Tibial artery (tissue), 4 donors: ENCODE results near the gene IL4I1.
A peak's percentile ranks its signal among the peaks of the same experiment; 100 is the strongest.

Experiments
- DNase-seq, 2 donors: peaks; one replicate each; pipeline ENCODE4 v3.0.0-alpha.2; 2019
- H3K27ac ChIP-seq, 2 donors: fragments of 200-600 bp; sonication (generic) in 1 of 2; 1 replicate in 1 of 2; 2 replicates in 1 of 2; pipeline ENCODE4 v1.5.1; 2018 to 2019; ENCODE audit warnings: mild to moderate bottlenecking in 1 of 2
- H3K27me3 ChIP-seq, 2 donors: fragments of 200-600 bp; sonication (generic) in 1 of 2; one replicate each; pipeline versions ENCODE4 v1.5.1 to v1.6.0; 2016 to 2019
- H3K36me3 ChIP-seq, 3 donors: fragments of 200-600 bp; sonication (generic) in 2 of 3; one replicate each; pipeline ENCODE4 v1.5.1; 2016 to 2019; ENCODE audit warnings: mild to moderate bottlenecking in 2 of 3
- H3K4me1 ChIP-seq, 4 donors: fragments of 200-600 bp; sonication (generic) in 2 of 4; 1 replicate in 3 of 4; 2 replicates in 1 of 4; pipeline ENCODE4 v1.5.1; 2016 to 2019
- H3K4me3 ChIP-seq, 2 donors: fragments of 200-600 bp; sonication (generic) in 1 of 2; 1 replicate in 1 of 2; 2 replicates in 1 of 2; pipeline ENCODE4 v1.5.1; 2018 to 2019; ENCODE audit warnings: mild to moderate bottlenecking in 2 of 2
- H3K9me3 ChIP-seq, 3 donors: fragments of 200-600 bp; sonication (generic) in 1 of 3; one replicate each; pipeline ENCODE4 v1.5.1; 2016 to 2019
- intact Hi-C: fragments of 100-400 bp; cut with DNase I; formaldehyde crosslinking; loops from one replicate; pipeline ENCODE4 v1.15.0; 2023; ENCODE audit warnings: low total_unique reads
- TF ChIP-seq, protein P1 (sequence below), 2 experiments: fragments of 200-600 bp in 1 of 2; fragments of 450-650 bp in 1 of 2; IDR thresholded peaks; one replicate each; pipeline ENCODE4 v1.5.1; 2017 to 2019; ENCODE audit warnings: antibody characterized with exemption in 2 of 2, mild to moderate bottlenecking in 1 of 2, moderate library complexity in 1 of 2

Gene IL4I1

GRCh38 chr19:49855277-49855675 is 41.4 kb downstream of the IL4I1 start:
- H3K36me3 ChIP-seq: peaks cover 39 to 61% (median 54%) of the 10 kb centered on the region in 3 donors
- intact Hi-C loops: no loop called here
- no peak overlapping the region for H3K4me3 ChIP-seq
- peaks cover 0 to 35% (median 22%) of the 10 kb centered on the region in 4 donors for H3K4me1 ChIP-seq
- no peaks in the 10 kb centered on the region for H3K9me3 ChIP-seq
- DNase-seq: no peak
- TF ChIP-seq, protein P1, sequence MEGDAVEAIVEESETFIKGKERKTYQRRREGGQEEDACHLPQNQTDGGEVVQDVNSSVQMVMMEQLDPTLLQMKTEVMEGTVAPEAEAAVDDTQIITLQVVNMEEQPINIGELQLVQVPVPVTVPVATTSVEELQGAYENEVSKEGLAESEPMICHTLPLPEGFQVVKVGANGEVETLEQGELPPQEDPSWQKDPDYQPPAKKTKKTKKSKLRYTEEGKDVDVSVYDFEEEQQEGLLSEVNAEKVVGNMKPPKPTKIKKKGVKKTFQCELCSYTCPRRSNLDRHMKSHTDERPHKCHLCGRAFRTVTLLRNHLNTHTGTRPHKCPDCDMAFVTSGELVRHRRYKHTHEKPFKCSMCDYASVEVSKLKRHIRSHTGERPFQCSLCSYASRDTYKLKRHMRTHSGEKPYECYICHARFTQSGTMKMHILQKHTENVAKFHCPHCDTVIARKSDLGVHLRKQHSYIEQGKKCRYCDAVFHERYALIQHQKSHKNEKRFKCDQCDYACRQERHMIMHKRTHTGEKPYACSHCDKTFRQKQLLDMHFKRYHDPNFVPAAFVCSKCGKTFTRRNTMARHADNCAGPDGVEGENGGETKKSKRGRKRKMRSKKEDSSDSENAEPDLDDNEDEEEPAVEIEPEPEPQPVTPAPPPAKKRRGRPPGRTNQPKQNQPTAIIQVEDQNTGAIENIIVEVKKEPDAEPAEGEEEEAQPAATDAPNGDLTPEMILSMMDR (IDR thresholded peaks at IDR 0.05): no peak
- H3K27me3 ChIP-seq: no peaks in the 10 kb centered on the region
- no peak overlapping the region for H3K27ac ChIP-seq

GRCh38 chr19:49854378-49855263 is 42.1 kb downstream of the IL4I1 start:
- H3K27me3 ChIP-seq: no peaks in the 10 kb centered on the region
- peaks cover 39 to 55% (median 50%) of the 10 kb centered on the region in 3 donors for H3K36me3 ChIP-seq
- intact Hi-C loops: no loop called here
- H3K9me3 ChIP-seq: no peaks in the 10 kb centered on the region
- peak in 1 of 2 donors; percentile 66 for DNase-seq
- TF ChIP-seq, protein P1 (IDR thresholded peaks at IDR 0.05): no peak
- peaks cover 0 to 40% (median 26%) of the 10 kb centered on the region in 4 donors for H3K4me1 ChIP-seq
- H3K27ac ChIP-seq: peak overlapping the region in 1 of 2 donors; percentile 8
- no peak overlapping the region for H3K4me3 ChIP-seq

- Histone ChIP-seq H3K9me3 (no peaks in the 10 kb centered on the region), H3K36me3 (peaks cover 39 to 48% (median 47%) of the 10 kb centered on the region in 3 donors), H3K4me3 (no peak overlapping the region), H3K27ac (peak overlapping the region; percentile 8), H3K27me3 (no peaks in the 10 kb centered on the region), H3K4me1 (peaks cover 0 to 40% (median 26%) of the 10 kb centered on the region in 4 donors)
- TF ChIP-seq, protein P1 (IDR thresholded peaks at IDR 0.05): no peak
- DNase-seq: no peak
- intact Hi-C loops: no loop called here
Observed at GRCh38 chr19:49853852-49854377, 42.8 kb downstream of the IL4I1 start.

DNA sequence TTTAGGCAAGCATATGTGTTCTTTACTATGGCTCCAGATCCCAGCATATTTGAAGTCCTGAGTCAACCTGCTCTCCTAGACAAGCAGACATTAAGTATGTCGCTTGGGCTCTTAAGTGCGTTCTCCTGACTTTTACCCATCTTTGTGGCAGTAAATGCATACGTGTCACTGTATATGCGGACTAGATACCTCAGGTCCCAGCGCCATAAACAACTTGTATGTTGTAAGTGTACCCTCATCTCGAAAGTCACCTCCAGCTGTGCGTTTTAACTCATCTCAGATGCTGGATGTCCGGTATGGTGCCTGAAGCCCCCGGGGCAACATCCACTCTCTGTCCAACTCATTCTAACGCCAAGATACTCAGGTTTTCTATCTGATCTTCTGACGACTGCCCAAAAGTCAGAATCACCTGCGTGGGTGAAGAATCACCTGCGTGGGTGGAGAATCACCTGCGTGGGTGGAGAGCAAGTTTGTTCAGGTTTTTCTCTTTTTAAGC is 44.0 kb downstream of the IL4I1 start:
- Histone ChIP-seq H3K27ac (peak overlapping the region in 1 of 2 donors; percentile 8), H3K9me3 (no peaks in the 10 kb centered on the region), H3K4me3 (peak overlapping the region; percentile 96 to 97), H3K36me3 (peaks cover 27 to 36% (median 35%) of the 10 kb centered on the region in 3 donors), H3K4me1 (peaks cover 0 to 40% (median 26%) of the 10 kb centered on the region in 4 donors), H3K27me3 (no peaks in the 10 kb centered on the region)
- TF ChIP-seq, protein P1 (IDR thresholded peaks at IDR 0.05): no peak
- intact Hi-C loops: no loop called here
- no peak for DNase-seq

GRCh38 chr19:49851456-49852259 is 45.0 kb downstream of the IL4I1 start:
- Histone ChIP-seq H3K36me3 (peaks cover 17 to 26% (median 25%) of the 10 kb centered on the region in 3 donors), H3K27ac (peak overlapping the region; percentile 99 to 100), H3K4me3 (peak overlapping the region; percentile 96 to 97), H3K4me1 (peaks cover 0 to 40% (median 26%) of the 10 kb centered on the region in 4 donors), H3K9me3 (no peaks in the 10 kb centered on the region), H3K27me3 (no peaks in the 10 kb centered on the region)
- DNase-seq: no peak
- intact Hi-C loops: no loop called here
- TF ChIP-seq, protein P1 (IDR thresholded peaks at IDR 0.05): no peak
